NCI-H446 treated with DMSO at 0.1 percent for 48 hours (cell line): ENCODE measurements around the gene LYPD6B.

ENCODE experiments used
- DNase-seq: peaks from one replicate; lab custom pipeline; 2025; lab: John Stamatoyannopoulos, UW

LYPD6B gene

GRCh38 chr2:149161481-149162225 lies 123.2 kb downstream of the LYPD6B start:
- no peak for DNase-seq

GRCh38 chr2:149164296-149164695 lies 125.8 kb downstream of the LYPD6B start:
- no peak for DNase-seq

- DNase-seq: no peak
Observed at GRCh38 chr2:149164827-149165226, 126.3 kb downstream of the LYPD6B start.

GRCh38 chr2:149167001-149167780 lies 128.7 kb downstream of the LYPD6B start:
- DNase-seq: no peak

GRCh38 chr2:149167941-149168340 lies 129.4 kb downstream of the LYPD6B start:
- DNase-seq: no peak

- no peak for DNase-seq
Observed at GRCh38 chr2:149169656-149170055, 131.2 kb downstream of the LYPD6B start.

GRCh38 chr2:149170156-149170555 lies 131.7 kb downstream of the LYPD6B start:
- peak; percentile 27 for DNase-seq

GRCh38 chr2:149170911-149171310 lies 132.4 kb downstream of the LYPD6B start:
- no peak for DNase-seq

GRCh38 chr2:149173220-149173619 lies 134.7 kb downstream of the LYPD6B start:
- DNase-seq: no peak

GRCh38 chr2:149175956-149176355 lies 137.5 kb downstream of the LYPD6B start:
- DNase-seq: no peak

GRCh38 chr2:149178612-149179011 lies 140.1 kb downstream of the LYPD6B start:
- no peak for DNase-seq

GRCh38 chr2:149180226-149180875 lies 141.9 kb downstream of the LYPD6B start:
- DNase-seq: no peak

- DNase-seq: no peak
Observed at GRCh38 chr2:149183187-149183586, 144.7 kb downstream of the LYPD6B start.

- no peak for DNase-seq
Observed at GRCh38 chr2:149184991-149185390, 146.5 kb downstream of the LYPD6B start.

GRCh38 chr2:149185942-149186490 lies 147.5 kb downstream of the LYPD6B start:
- DNase-seq: no peak

- DNase-seq: no peak
Observed at GRCh38 chr2:149187057-149187456, 148.6 kb downstream of the LYPD6B start.

GRCh38 chr2:149188291-149188690 lies 149.8 kb downstream of the LYPD6B start:
- no peak for DNase-seq

GRCh38 chr2:149189769-149190168 lies 151.3 kb downstream of the LYPD6B start:
- DNase-seq: no peak

- no peak for DNase-seq
Observed at GRCh38 chr2:149191915-149192314, 153.4 kb downstream of the LYPD6B start.

GRCh38 chr2:149192427-149192826 lies 153.9 kb downstream of the LYPD6B start:
- no peak for DNase-seq

GRCh38 chr2:149200109-149200520 lies 161.6 kb downstream of the LYPD6B start:
- DNase-seq: peak; percentile 34

GRCh38 chr2:149204686-149205085 lies 166.2 kb downstream of the LYPD6B start:
- no peak for DNase-seq

- no peak for DNase-seq
Observed at GRCh38 chr2:149205143-149205542, 166.6 kb downstream of the LYPD6B start.
